Type B pancreatic cell (in vitro differentiated cells): ENCODE results near the gene COL8A1. TPM values are rescaled to one million over a fixed set of nuclear protein-coding genes. Genes with fewer than 3 reads are reported as not detected.

Source experiments
- DNase-seq: peaks from one replicate; pipeline ENCODE4 v3.0.0; 2021; ENCODE audit warnings: mixed read lengths; ENCODE audit not compliant: unreplicated experiment; ENCODE audit errors: extremely low spot score
- H3K27ac Mint-ChIP-seq: 2 replicates; pipeline ENCODE4 v1.8.0; 2021; ENCODE audit warnings: mild to moderate bottlenecking, mixed read lengths
- H3K27me3 Mint-ChIP-seq: 2 replicates; pipeline ENCODE4 v1.8.0; 2021; ENCODE audit warnings: mixed read lengths
- H3K36me3 Mint-ChIP-seq: 2 replicates; pipeline ENCODE4 v1.8.0; 2021; ENCODE audit warnings: mixed read lengths
- H3K4me1 Mint-ChIP-seq: one replicate; pipeline ENCODE4 v1.8.0; 2021; ENCODE audit warnings: mixed read lengths; ENCODE audit not compliant: unreplicated experiment
- H3K4me3 Mint-ChIP-seq: 2 replicates; pipeline ENCODE4 v1.8.0; 2021; ENCODE audit warnings: mild to moderate bottlenecking, mixed read lengths
- H3K9me3 Mint-ChIP-seq: 2 replicates; pipeline ENCODE4 v1.8.0; 2021; ENCODE audit warnings: mixed read lengths
- CTCF ChIP-seq: fragments of 200-600 bp; sonication (generic); conservative IDR thresholded peaks from 2 replicates; pipeline ENCODE4 v1.5.0; 2021; ENCODE audit warnings: antibody characterized with exemption, mild to moderate bottlenecking
- total RNA-seq: library from RNA; stranded (reverse); gene quantifications from 2 replicates; pipeline ENCODE4 v1.2.1, GENCODE V29; 2021; ENCODE audit warnings: low replicate concordance

COL8A1 gene
- total RNA-seq, 1 donor from 2014 or later: 2.6 TPM

DNA sequence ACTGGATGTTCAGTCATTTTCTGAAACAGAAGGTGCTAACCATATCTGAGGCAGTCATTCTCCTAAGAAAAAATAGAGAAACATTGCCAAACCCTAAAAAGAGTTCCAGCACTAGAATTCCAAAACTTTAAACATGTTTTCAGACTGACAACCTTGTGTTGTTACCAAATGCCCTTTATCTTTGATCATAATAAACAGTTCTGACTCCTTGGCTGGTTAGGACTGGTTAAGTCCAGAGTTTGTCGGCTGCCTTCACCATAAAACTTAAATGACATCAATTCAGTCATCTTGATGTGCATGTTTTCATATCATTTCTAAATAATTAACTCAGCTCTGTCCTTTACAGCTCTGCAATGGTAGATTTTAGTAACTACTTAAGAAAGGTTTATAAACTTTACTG, 68.0 kb downstream of the COL8A1 start:
- no peak for DNase-seq
- no peaks in the 10 kb centered on the region for H3K27me3 Mint-ChIP-seq
- no peak overlapping the region for H3K27ac Mint-ChIP-seq
- peaks cover 6% of the 10 kb centered on the region for H3K4me1 Mint-ChIP-seq
- H3K4me3 Mint-ChIP-seq: no peak overlapping the region
- no peaks in the 10 kb centered on the region for H3K9me3 Mint-ChIP-seq
- no peak for TF ChIP-seq CTCF
- no peaks in the 10 kb centered on the region for H3K36me3 Mint-ChIP-seq

DNA sequence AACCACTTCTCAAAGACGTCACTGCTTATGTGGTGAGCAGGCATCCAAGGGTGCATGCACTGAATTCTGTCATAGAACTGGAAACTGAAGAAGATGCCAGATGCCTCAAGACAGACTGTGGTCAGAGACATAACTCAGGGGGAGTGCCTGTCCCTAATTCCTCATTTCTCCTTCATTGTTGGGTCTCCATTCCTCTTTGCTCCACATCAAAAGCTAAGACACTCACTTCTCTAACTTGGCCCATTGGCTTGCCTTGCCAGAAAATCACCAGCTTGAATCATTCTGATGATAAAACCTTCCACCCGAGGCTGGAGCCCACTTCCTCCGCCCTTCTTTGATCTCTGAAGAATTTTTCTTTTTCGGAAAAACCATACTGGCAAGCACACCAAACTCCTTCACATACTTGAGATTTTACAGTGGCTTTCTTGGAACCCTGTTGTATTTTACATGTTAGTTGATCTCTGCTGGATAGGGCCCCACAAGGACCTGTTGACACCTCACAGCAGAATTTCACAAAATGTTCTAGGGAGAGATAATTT, 69.9 kb downstream of the COL8A1 start:
- Mint-ChIP-seq H3K27me3 (peaks cover 3% of the 10 kb centered on the region), H3K4me1 (peaks cover 4% of the 10 kb centered on the region), H3K9me3 (no peaks in the 10 kb centered on the region), H3K36me3 (no peaks in the 10 kb centered on the region), H3K4me3 (no peak overlapping the region), H3K27ac (no peak overlapping the region)
- no peak for DNase-seq
- TF ChIP-seq CTCF: no peak

DNA sequence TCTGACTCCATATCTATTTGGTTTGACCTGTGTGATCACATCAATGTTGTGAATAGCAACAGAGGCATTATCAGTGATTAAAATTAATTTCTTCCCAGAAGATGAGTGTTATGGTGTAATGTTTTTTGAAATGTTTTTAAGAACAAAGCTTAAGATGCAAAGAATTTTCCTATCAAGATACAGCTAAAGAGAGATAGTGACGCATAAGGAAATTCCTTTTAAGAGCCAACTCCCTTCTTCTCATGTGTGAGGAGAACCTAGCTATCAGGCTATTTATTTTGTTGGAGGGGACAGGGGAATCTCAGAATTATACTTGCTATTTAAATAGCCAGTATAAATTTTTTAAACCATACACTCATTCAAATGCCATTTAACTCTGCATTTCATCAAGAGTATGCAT, 71.3 kb downstream of the COL8A1 start:
- Mint-ChIP-seq H3K4me3 (no peak overlapping the region), H3K27ac (no peak overlapping the region), H3K27me3 (peaks cover 4% of the 10 kb centered on the region), H3K9me3 (no peaks in the 10 kb centered on the region), H3K36me3 (no peaks in the 10 kb centered on the region), H3K4me1 (peaks cover 9% of the 10 kb centered on the region)
- no peak for DNase-seq
- no peak for TF ChIP-seq CTCF

GRCh38 chr3:99710094-99710493, 71.7 kb downstream of the COL8A1 start:
- Mint-ChIP-seq H3K36me3 (no peaks in the 10 kb centered on the region), H3K4me1 (peaks cover 12% of the 10 kb centered on the region), H3K4me3 (no peak overlapping the region), H3K27ac (no peak overlapping the region), H3K27me3 (peaks cover 6% of the 10 kb centered on the region), H3K9me3 (no peaks in the 10 kb centered on the region)
- no peak for TF ChIP-seq CTCF
- no peak for DNase-seq

- no peaks in the 10 kb centered on the region for H3K36me3 Mint-ChIP-seq
- H3K27ac Mint-ChIP-seq: no peak overlapping the region
- H3K4me3 Mint-ChIP-seq: no peak overlapping the region
- peaks cover 14% of the 10 kb centered on the region for H3K4me1 Mint-ChIP-seq
- TF ChIP-seq CTCF: no peak
- no peak for DNase-seq
- peaks cover 9% of the 10 kb centered on the region for H3K27me3 Mint-ChIP-seq
- no peaks in the 10 kb centered on the region for H3K9me3 Mint-ChIP-seq
These were observed 73.0 kb downstream of the COL8A1 start for GRCh38 chr3:99711351-99711750.
